AG08395 (cell line): ENCODE measurements around the gene PPP1R15B.
A peak's percentile ranks its signal among the peaks of the same experiment; 100 is the strongest.

Experiments
- DNase-seq: peaks from one replicate; pipeline ENCODE4 v3.0.0; 2012; ENCODE audit warnings: mixed read lengths, low spot score

The PPP1R15B gene

GRCh38 chr1:204411451-204412204, at the start of gene PPP1R15B:
Gene PPP1R15B (minus strand): TSS chr1:204411817. CDS start chr1:204411411, 406 bp downstream.
- DNase-seq = peak; percentile 99

- no peak for DNase-seq
Measured at GRCh38 chr1:204460346-204460745, 48.7 kb upstream of the PPP1R15B start.

DNA sequence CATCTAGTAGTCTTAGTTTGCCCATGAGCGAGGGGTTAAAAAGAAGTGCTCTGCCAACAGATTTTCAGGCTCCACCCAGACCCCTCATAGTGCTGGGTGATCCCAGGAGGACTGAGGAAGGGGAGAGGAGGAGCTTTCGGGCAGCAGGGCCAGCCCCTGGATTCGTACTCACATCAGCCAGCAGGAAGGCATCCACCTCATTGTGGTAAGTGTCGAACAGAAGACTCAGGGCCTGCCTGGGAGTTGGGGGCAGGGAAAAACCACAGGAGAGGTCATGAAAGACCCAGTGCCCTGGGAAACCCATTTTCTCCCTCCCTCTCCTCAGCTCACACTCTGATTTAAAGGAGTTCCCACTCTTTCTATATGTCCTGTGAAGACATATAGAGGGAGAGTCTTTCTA, 48.1 kb upstream of the PPP1R15B start:
- DNase-seq = no peak

GRCh38 chr1:204457666-204458065, 46.0 kb upstream of the PPP1R15B start:
- no peak for DNase-seq

- DNase-seq = no peak
Measured at GRCh38 chr1:204456826-204457442, 45.3 kb upstream of the PPP1R15B start.

GRCh38 chr1:204455831-204456145, 44.2 kb upstream of the PPP1R15B start:
- DNase-seq = no peak

GRCh38 chr1:204455063-204455830, 43.6 kb upstream of the PPP1R15B start:
- DNase-seq = no peak

- DNase-seq = no peak
Measured at GRCh38 chr1:204454476-204454875, 42.9 kb upstream of the PPP1R15B start.

- no peak for DNase-seq
Measured at GRCh38 chr1:204453141-204453772, 41.6 kb upstream of the PPP1R15B start.

- no peak for DNase-seq
Measured at GRCh38 chr1:204451352-204452124, 39.9 kb upstream of the PPP1R15B start.

DNA sequence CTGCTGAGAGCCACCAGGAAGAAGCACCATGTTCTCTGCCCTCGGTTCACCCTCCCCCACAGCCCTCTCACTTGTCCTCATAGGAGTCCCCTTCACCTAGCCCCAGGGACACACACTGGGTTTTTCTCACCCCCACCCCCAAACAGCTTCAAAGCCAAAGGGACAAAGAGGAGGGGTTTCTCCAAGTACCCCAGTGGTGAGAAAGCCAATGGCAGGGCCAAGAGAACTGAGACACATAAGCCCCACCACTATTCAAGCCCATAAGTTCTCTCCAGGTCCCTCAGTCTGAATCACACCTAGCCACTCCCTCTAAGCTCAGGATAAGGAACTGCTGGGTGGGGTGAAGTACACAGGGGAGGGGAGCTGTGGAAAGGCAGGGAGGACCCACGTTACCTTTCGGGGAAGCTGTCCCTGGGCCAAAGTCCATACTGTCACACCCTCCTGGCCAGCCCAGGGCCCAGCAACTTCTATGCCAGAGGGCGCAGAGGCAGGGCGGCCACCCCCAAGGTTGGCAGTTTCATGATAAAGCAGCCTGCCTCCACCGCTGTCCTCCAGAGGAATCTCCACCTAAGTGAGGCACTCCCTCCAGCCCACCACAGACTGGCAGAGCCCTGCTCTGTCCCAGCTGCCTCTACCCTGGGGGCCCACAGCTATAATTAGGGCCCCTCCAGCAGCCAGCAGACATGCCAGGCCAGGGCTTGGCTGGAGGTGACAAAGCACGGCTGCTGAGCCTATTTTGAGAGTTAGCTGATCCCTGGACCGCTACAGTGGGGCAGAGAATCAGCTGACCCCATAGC, 39.0 kb upstream of the PPP1R15B start:
- DNase-seq = no peak

- no peak for DNase-seq
Measured at GRCh38 chr1:204449678-204450280, 38.2 kb upstream of the PPP1R15B start.

GRCh38 chr1:204448991-204449677, 37.5 kb upstream of the PPP1R15B start:
- DNase-seq = no peak

GRCh38 chr1:204448344-204448964, 36.8 kb upstream of the PPP1R15B start:
- DNase-seq = no peak

GRCh38 chr1:204447736-204448135, 36.1 kb upstream of the PPP1R15B start:
- DNase-seq = no peak

DNA sequence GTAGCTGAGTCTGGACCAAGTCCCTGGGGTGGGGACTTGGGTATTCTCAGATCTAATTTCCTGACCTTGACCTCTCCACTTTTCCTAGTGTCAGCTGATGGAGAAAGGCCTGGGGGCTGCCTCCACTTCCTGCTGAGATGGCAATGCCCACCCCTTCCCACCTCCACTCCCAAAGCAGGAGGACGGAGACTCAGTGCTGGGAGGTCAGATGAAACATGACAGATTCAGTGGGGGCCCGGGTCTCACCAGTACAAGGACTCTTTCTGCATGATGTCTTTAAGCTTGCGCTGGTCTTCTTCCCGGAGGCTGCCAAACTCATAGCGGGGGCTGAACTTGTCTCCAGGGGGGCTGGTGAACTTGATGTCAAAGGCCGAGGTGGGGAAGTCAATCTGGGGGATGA, 35.6 kb upstream of the PPP1R15B start:
- no peak for DNase-seq

DNA sequence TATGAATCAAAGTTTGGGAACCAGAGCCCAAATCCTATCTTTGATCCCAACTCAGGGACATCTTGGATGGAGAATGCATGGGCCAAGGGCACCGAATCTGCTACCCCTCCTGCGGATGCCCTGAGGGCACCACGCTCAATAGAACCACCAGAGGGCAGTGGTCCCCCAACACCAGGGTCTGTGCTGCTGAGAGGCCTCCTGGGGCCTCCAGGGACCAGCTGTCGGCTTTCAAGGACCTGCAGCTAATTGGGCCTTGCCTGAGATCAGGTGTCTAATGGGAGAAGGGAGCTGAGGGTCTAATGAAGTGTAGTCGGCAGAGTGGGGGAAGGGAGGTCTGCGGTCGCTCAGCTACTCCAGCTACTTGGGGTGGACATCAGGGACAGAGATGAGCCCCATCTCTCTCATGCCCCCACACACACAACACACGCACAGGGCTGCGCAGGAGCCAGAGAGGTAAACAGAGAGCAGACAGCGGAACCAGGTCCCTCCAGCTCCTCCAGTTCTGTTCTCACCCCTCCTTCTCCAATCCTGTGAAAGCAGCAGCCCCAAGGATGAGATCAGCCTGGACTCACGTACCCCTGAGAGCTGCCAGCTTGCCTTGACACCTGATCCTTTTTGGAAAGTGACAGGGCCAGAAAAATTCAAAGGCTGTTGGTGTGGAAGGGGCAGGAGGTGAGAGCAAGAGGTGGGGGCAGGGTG, 34.9 kb upstream of the PPP1R15B start:
- peak; percentile 81 for DNase-seq

GRCh38 chr1:204445860-204446412, 34.3 kb upstream of the PPP1R15B start:
- peak; percentile 24 for DNase-seq
